Muscle of arm (tissue), 12 donors: ENCODE measurements around the gene GDPD5. TPM values are rescaled to one million over a fixed set of nuclear protein-coding genes. Genes with fewer than 3 reads are reported as not detected.

Experiments
- DNase-seq: peaks from one replicate; pipeline ENCODE4 v3.0.0-alpha.2; 2013
- polyA plus RNA-seq, 12 donors: library from polyadenylated mRNA; unstranded; fragments of 120-200 nt; gene quantifications; one replicate each; pipeline ENCODE4 v1.2.1, GENCODE V29; 2013; ENCODE audit not compliant: insufficient read length in 12 of 12

GDPD5 gene
- polyA plus RNA-seq, 12 donors = 11.2 to 24.9 (median 20.3) TPM; not detected in 1

- peak; percentile 86 for DNase-seq
Observed at GRCh38 chr11:75558939-75559843, 33.5 kb upstream of the GDPD5 start.

- DNase-seq = peak; percentile 85
Observed at GRCh38 chr11:75557666-75558494, 32.1 kb upstream of the GDPD5 start.

DNA sequence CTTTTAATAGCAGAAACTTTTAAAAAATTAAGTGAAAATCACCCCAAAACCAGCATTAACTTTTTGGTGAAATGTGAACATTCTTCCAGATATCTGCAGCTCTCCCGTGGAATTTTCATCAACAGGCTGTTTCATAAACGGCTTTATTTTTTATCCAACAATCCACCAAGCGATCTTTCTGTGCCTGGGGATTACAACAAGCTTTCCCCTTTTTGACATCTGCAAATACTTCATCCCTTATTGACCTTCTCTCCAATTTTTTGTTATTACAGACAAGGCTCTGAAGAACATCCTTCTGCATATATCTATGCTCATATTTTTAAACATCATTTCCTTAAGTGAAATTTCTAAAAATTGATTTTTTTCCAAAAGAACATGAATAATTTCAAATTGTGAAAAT lies 30.5 kb upstream of the GDPD5 start:
- no peak for DNase-seq

- DNase-seq = no peak
Observed at GRCh38 chr11:75555079-75555811, 29.5 kb upstream of the GDPD5 start.

DNA sequence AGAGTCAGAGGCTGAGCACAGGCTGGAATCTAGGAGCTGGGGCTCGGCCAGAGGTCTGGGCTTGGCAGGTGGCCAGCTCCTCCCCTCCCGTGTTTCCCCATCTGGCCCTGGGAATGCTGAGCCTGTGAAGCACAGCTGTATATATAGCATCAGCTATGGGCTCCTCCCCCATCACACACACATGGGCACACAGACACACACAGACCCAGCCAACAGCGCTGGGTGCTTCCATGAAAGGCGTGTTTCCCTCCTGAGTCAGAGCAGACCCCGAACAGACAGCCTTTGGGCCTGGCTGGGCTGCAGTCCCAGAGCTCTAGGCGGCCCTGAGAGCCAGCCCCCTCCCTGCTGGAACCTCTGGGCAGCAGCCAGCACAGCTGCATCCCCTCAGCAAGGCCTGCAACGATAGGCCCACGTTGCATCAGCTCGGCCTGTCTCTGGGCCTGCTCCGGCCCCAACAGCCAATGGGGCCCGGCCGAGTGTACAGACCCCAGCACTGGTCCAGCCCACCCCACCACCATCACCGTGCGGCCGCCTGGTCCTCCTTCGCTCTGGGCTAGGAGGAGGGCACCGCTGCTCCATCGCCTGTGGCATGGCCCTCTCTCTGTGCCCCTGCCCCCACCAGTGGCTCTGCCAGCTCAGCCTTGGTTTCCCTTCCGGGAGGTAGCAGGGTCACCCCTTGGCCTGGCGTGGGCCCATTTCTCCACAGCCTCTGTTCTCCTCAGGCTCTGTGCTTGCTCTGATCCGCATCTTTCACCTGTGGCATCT lies 28.7 kb upstream of the GDPD5 start:
- peak; percentile 98 for DNase-seq

- no peak for DNase-seq
Observed at GRCh38 chr11:75553889-75554257, 28.1 kb upstream of the GDPD5 start.

GRCh38 chr11:75553182-75553581 lies 27.4 kb upstream of the GDPD5 start:
- no peak for DNase-seq

DNA sequence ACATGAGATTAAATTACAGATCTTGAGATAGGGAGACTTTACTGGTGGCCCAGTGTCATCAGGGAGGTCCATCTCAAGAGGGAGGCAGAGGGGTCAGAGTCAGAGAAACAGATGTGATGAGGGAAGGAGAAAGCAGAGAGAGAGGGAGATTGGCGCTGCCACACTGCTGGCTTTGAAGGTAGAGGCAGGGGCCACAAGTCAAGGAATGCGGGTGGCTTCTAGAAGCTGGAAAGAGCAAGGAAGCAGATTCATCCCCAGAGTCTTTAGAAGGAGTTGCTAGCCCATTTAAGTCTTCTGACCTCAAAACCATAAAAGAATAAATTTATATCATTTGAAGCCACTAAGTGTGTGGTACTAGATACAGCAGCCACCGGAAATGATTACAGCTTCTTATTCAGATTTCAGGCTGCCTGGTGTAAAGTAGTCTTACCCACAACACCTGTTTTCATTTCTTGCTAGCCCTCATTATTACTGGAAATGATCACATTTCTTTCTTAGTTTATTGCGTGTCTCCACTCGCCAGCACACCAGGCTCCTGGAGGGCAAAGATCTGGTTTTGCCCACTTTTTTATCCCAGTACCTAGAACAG lies 23.7 kb upstream of the GDPD5 start:
- no peak for DNase-seq

- no peak for DNase-seq
Observed at GRCh38 chr11:75548595-75549272, 23.0 kb upstream of the GDPD5 start.

GRCh38 chr11:75547617-75548058 lies 21.9 kb upstream of the GDPD5 start:
- DNase-seq = peak; percentile 84

DNA sequence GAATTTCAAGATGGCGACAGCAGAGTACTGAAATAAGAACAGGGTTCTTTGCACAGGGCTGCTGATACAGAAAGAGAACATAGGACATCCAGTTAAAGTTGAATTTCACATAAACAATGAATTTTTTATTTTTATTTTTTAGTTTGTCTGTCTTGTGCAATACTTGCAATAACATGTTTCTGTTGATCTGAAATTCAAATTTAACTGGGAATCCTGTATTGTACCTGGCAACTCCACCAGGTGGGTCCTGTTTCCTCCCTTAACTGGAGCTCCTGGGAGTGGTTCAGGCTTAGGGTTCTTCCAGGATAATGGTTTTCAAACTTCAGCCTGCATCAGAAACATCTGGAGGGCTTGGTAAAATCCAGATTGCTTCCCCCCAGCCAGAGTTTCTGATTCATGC lies 21.4 kb upstream of the GDPD5 start:
- DNase-seq = no peak

DNA sequence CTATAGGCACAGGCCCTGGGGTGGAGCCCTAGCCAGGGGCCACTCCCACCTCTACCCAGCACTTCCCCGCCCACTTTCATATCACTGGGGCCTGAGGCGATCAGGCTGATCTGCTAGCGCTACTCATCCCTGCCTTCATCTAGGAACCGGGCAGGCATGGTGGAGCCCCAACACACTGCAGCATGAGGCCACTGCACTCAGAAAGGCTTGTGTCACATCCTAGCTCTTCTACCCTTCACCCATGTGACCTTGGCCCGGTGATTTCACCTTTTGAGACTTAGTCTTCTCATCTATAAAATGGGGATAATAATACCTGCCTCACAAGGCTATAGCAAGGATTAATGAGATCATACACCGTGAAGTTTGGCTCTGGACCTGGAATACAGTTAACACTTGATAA lies 18.1 kb upstream of the GDPD5 start:
- no peak for DNase-seq

- DNase-seq = no peak
Observed at GRCh38 chr11:75542088-75542438, 16.3 kb upstream of the GDPD5 start.

DNA sequence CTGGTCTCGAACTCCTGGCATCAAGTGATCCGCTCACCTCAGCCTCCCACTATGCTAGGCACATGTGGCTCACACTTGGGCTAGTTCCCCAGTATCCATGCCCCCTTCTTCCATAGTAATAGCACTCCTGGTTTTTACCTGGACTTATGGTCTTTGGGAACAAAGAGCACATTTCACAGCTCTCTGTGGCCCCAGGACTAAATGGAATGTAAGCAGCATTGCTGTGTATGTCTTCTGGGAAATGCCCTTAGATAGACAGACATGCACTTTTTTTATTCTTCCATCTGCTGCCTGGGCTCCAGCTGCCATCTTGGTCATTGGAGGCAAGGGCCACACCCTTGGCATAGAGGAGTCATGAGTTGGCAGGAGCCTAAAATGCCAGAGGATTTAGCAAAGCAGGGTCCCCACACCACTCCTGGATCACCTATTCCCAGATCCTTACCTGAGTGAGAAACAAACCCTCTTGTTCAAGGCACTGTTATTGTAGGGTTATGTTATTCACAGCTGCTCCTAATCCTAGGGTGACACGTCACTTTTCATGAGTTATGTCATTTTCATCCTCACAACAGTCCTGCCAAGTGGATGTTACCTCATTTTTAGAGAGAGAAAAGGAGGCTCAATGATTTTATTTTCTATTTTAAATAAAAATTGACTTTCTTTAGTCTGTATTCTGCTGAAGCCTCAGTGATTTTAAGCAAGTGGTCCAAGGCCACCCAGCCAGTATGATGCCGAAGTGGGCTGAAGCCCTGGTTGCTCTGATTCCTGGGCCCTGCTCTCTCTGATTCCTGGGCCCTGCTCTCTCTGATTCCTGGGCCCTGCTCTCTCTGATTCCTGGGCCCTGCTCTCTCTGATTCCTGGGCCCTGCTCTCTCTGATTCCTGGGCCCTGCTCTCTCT lies 15.7 kb upstream of the GDPD5 start:
- DNase-seq = no peak

- DNase-seq = no peak
Observed at GRCh38 chr11:75539459-75540334, 14.0 kb upstream of the GDPD5 start.

DNA sequence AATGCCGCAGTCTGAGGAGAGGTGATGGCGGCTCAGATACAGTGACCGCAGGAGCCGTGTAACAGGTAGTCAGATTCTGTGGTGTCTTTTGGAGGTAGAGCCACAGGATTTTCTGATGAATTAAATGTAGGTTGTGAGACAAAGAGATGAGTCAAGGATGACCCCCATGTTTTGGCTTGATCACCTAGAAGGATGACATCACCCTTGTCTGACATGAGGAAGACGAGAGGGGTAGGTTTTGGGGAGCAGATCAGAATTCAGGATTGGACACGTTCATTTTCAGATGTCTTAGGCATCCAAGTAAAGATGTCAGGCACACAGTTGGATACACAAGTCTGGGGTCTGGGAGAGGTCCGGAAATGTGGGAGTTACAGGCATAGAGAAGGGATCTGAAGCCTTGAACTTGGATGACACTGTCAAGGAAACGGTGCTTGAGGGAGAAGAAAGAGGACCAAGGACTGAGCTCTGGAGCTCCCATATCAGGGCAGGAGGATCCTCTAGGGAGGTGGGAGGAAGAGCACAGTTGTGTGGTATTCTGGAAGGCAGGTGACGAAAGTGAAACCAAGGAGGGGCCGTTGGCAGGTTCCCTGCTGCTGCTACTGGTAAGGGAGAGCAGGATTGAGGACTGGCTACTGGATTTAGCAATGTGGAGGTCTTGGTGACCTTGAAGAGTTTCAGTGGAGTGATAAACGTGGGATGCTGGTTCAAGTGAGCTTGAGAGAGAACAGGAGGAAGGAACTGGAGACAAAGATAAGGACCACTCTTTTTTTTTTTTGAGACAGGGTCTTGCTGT lies 12.6 kb upstream of the GDPD5 start:
- DNase-seq = no peak

- no peak for DNase-seq
Observed at GRCh38 chr11:75537740-75538139, 12.0 kb upstream of the GDPD5 start.
